AG04450 (cell line): ENCODE data around the gene CMSS1. TPM values are rescaled to one million over a fixed set of nuclear protein-coding genes. Genes with fewer than 3 reads are reported as not detected.

Experiments used
- CTCF ChIA-PET: fragments of 300-600, 350-600 bp; formaldehyde crosslinking; extraction: SDS; loops from one replicate; lab custom pipeline; 2022; ENCODE audit warnings: antibody characterized with exemption, inconsistent platforms; lab: Charles Lee
- POLR2A ChIA-PET: fragments of 350-600 bp; formaldehyde crosslinking; extraction: SDS; loops from one replicate; lab custom pipeline; 2021; ENCODE audit warnings: antibody characterized with exemption, inconsistent platforms; lab: Yijun Ruan, JAX
- DNase-seq: peaks from one replicate; pipeline ENCODE4 v3.0.0-alpha.2; 2011; ENCODE audit warnings: low read depth, low spot score
- H3K27ac ChIP-seq: one replicate; pipeline ENCODE4 v1.5.1; 2012; ENCODE audit warnings: low read depth, low read length, control low read depth
- H3K27me3 ChIP-seq: one replicate; pipeline ENCODE4 v1.6.0; 2012; ENCODE audit warnings: low read length; ENCODE audit not compliant: control insufficient read depth, insufficient read depth
- H3K4me3 ChIP-seq: 2 replicates; pipeline ENCODE4 v1.5.1; 2011; ENCODE audit warnings: mild to moderate bottlenecking, low read depth, low read length, control low read depth
- H3K9me3 ChIP-seq: 2 replicates; pipeline ENCODE4 v1.5.1; 2012; ENCODE audit warnings: low read length; ENCODE audit not compliant: control insufficient read depth, insufficient read depth
- polyA plus RNA-seq: library from polyadenylated mRNA; depleted of rRNA; stranded (reverse); fragments of >200 nt; gene quantifications from 2 replicates; pipeline ENCODE4 v1.2.3, GENCODE V29; 2011
- TF ChIP-seq, protein P1 (sequence below): IDR thresholded peaks from 2 replicates; pipeline ENCODE4 v1.5.1; 2011; ENCODE audit warnings: low read depth, low read length, control low read depth, inconsistent platforms

The CMSS1 gene
- polyA plus RNA-seq, 1 experiment, result 15.7 TPM

- POLR2A ChIA-PET, result no interaction called here
- TF ChIP-seq, protein P1, sequence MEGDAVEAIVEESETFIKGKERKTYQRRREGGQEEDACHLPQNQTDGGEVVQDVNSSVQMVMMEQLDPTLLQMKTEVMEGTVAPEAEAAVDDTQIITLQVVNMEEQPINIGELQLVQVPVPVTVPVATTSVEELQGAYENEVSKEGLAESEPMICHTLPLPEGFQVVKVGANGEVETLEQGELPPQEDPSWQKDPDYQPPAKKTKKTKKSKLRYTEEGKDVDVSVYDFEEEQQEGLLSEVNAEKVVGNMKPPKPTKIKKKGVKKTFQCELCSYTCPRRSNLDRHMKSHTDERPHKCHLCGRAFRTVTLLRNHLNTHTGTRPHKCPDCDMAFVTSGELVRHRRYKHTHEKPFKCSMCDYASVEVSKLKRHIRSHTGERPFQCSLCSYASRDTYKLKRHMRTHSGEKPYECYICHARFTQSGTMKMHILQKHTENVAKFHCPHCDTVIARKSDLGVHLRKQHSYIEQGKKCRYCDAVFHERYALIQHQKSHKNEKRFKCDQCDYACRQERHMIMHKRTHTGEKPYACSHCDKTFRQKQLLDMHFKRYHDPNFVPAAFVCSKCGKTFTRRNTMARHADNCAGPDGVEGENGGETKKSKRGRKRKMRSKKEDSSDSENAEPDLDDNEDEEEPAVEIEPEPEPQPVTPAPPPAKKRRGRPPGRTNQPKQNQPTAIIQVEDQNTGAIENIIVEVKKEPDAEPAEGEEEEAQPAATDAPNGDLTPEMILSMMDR, result no peak
- no peak overlapping the region for H3K27ac ChIP-seq
- H3K27me3 ChIP-seq, result no peaks in the 10 kb centered on the region
- no peak overlapping the region for H3K4me3 ChIP-seq
- H3K9me3 ChIP-seq, result no peaks in the 10 kb centered on the region
- CTCF ChIA-PET, result no interaction called here
- DNase-seq, result no peak
Observed at GRCh38 chr3:100098784-100099070, 281.1 kb downstream of the CMSS1 start.

DNA sequence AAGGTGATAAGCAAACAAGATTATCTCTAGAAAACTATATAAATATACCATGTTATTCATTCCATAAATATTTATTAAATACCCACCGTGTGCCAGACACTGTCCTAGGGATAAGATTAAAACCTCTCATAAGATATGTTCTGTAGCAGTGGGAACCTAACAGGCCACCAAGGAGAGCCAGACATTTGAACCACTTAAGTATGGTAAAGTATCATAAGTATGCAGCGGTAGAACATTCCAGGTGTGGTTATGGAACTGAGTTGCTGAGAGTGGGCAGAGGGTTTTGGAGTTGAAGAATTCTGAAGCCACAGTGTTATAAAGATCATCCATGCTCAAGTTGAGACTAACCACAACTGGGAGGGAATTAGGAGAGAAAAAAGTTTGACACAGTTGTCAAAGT lies 282.0 kb downstream of the CMSS1 start:
- DNase-seq, result no peak

GRCh38 chr3:100100425-100100824 lies 282.8 kb downstream of the CMSS1 start:
- Histone ChIP-seq H3K27ac (no peak overlapping the region), H3K27me3 (no peaks in the 10 kb centered on the region), H3K9me3 (no peaks in the 10 kb centered on the region), H3K4me3 (no peak overlapping the region)
- DNase-seq, result no peak
- TF ChIP-seq, protein P1, result no peak
- CTCF ChIA-PET, result no interaction called here
- POLR2A ChIA-PET, result interaction anchor here (0.6 kb wide), 1 partner anchor 26 kb away, joined by 3 read pairs; no protein-coding TSS in a partner anchor

More for the DNA sequence above, 282.0 kb downstream of the CMSS1 start:
- H3K27me3 ChIP-seq, result no peaks in the 10 kb centered on the region
- H3K27ac ChIP-seq, result no peak overlapping the region
- TF ChIP-seq, protein P1, result no peak
- H3K4me3 ChIP-seq, result no peak overlapping the region
- H3K9me3 ChIP-seq, result no peaks in the 10 kb centered on the region
- ChIA-PET POLR2A (no interaction called here), CTCF (no interaction called here)

GRCh38 chr3:100102757-100103156 lies 285.1 kb downstream of the CMSS1 start:
- Histone ChIP-seq H3K9me3 (no peaks in the 10 kb centered on the region), H3K27me3 (no peaks in the 10 kb centered on the region), H3K27ac (no peak overlapping the region), H3K4me3 (no peak overlapping the region)
- CTCF ChIA-PET, result interaction anchor here (0.7 to 1.5 kb wide), 3 partner anchors 18 to 221 kb away, joined by 3 to 4 read pairs (median 3); no protein-coding TSS in a partner anchor
- TF ChIP-seq, protein P1, result no peak
- no peak for DNase-seq
- POLR2A ChIA-PET, result no interaction called here

DNA sequence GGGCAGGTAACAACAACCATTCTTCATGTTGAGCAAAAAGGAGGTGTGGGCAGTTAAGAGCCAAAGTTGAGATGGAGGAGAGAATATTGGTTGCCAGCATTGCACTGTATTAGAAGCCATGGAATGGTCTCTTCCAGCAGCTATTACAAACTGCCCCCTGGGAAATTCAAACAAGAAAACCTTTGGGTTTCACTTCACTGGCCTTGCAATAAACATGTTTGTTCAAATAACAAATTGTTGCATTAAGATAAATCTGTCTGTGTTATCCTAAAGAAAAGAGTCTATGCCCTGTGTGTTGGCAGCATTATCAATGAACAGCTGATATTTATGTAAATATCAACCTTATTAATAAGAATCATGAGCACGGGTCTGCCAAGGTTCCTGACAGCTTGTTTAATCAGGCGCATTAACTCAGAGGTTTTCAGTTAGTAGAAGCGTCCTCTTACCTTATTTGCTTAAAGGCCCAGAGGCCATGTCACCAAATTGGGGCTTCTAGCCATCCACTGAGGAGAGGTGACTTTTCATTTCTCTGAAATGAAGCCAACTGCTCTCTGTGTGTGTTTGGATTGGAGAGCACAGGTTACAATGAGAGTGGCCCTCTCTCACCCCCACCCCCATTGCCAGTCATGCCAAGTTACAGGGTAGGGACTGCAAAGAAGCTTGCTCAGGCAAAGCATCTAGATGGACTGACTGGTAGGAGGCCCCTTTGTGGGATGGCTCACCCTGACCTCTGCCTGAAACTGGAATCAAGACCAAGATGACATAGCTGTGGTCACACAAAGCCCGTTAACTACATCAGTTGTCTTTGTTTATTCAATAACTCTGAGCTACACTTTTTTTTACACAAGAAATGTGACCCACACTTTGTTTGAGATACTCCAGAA lies 286.1 kb downstream of the CMSS1 start:
- DNase-seq, result peak; percentile 72
- no peak overlapping the region for H3K4me3 ChIP-seq
- TF ChIP-seq, protein P1, result no peak
- H3K27ac ChIP-seq, result peak overlapping the region; percentile 74
- no peaks in the 10 kb centered on the region for H3K27me3 ChIP-seq
- CTCF ChIA-PET, result interaction anchor here (0.7 to 3.3 kb wide), 8 partner anchors 11 to 272 kb away, joined by 3 to 11 read pairs (median 4); no protein-coding TSS in a partner anchor
- no peaks in the 10 kb centered on the region for H3K9me3 ChIP-seq
- POLR2A ChIA-PET, result interaction anchor here (0.7 to 1.6 kb wide), 5 partner anchors 15 to 107 kb away, joined by 3 to 7 read pairs (median 3); no protein-coding TSS in a partner anchor
